Kidney epithelial cell (primary cell): Measurements from ENCODE around the gene AHCYL1. TPM values are rescaled to one million over a fixed set of nuclear protein-coding genes. Genes with fewer than 3 reads are reported as not detected.

Experiments
- DNase-seq: peaks from one replicate; pipeline ENCODE4 v3.0.0-alpha.2; 2010; ENCODE audit warnings: low read depth
- H3K27me3 ChIP-seq: 2 replicates; pipeline ENCODE4 v1.6.0; 2011; ENCODE audit warnings: low read length; ENCODE audit not compliant: control insufficient read depth, insufficient read depth
- H3K36me3 ChIP-seq: 2 replicates; pipeline ENCODE4 v1.5.1; 2011; ENCODE audit warnings: low read length; ENCODE audit not compliant: control insufficient read depth, insufficient read depth
- H3K4me3 ChIP-seq: 2 replicates; pipeline ENCODE4 v1.5.1; 2011; ENCODE audit warnings: low read depth, mild to moderate bottlenecking, control low read depth, low read length
- CTCF ChIP-seq: IDR thresholded peaks from 2 replicates; pipeline ENCODE4 v1.5.1; 2011; ENCODE audit warnings: mild to moderate bottlenecking, moderate library complexity, low read length, control low read depth, inconsistent platforms; ENCODE audit not compliant: insufficient read depth, poor library complexity, severe bottlenecking
- total RNA-seq: library from RNA; depleted of rRNA; stranded (reverse); fragments of >200 nt; gene quantifications from 2 replicates; pipeline ENCODE4 v1.2.3, GENCODE V29; 2015

AHCYL1 gene
- total RNA-seq, 1 donor from 2014 or later: 40.1 TPM

GRCh38 chr1:110058591-110058990 is 74.0 kb downstream of the AHCYL1 start:
- TF ChIP-seq CTCF: no peak
- DNase-seq: no peak
- peaks cover 1% of the 10 kb centered on the region for H3K36me3 ChIP-seq
- no peaks in the 10 kb centered on the region for H3K27me3 ChIP-seq
- no peak overlapping the region for H3K4me3 ChIP-seq

GRCh38 chr1:110059133-110059863 is 74.7 kb downstream of the AHCYL1 start:
- DNase-seq: no peak

GRCh38 chr1:110060034-110060661 is 75.6 kb downstream of the AHCYL1 start:
- DNase-seq: no peak
- TF ChIP-seq CTCF: peak; percentile 79
- H3K4me3 ChIP-seq: no peak overlapping the region
- H3K36me3 ChIP-seq: no peaks in the 10 kb centered on the region
- H3K27me3 ChIP-seq: peaks cover 4% of the 10 kb centered on the region

More at GRCh38 chr1:110059133-110059863, 74.7 kb downstream of the AHCYL1 start:
- no peaks in the 10 kb centered on the region for H3K27me3 ChIP-seq
- no peaks in the 10 kb centered on the region for H3K36me3 ChIP-seq
- no peak for TF ChIP-seq CTCF
- H3K4me3 ChIP-seq: no peak overlapping the region

GRCh38 chr1:110060662-110061060 is 76.1 kb downstream of the AHCYL1 start:
- Histone ChIP-seq H3K4me3 (no peak overlapping the region), H3K36me3 (no peaks in the 10 kb centered on the region), H3K27me3 (peaks cover 9% of the 10 kb centered on the region)
- no peak for TF ChIP-seq CTCF
- DNase-seq: no peak

- TF ChIP-seq CTCF: no peak
- Histone ChIP-seq H3K36me3 (no peaks in the 10 kb centered on the region), H3K4me3 (no peak overlapping the region)
Measured at GRCh38 chr1:110061341-110061740, 76.8 kb downstream of the AHCYL1 start.

GRCh38 chr1:110062612-110063011 is 78.0 kb downstream of the AHCYL1 start:
- H3K4me3 ChIP-seq: no peak overlapping the region
- H3K27me3 ChIP-seq: peaks cover 27% of the 10 kb centered on the region
- no peak for DNase-seq
- TF ChIP-seq CTCF: no peak
- no peaks in the 10 kb centered on the region for H3K36me3 ChIP-seq

More at GRCh38 chr1:110061341-110061740, 76.8 kb downstream of the AHCYL1 start:
- H3K27me3 ChIP-seq: peaks cover 16% of the 10 kb centered on the region
- no peak for DNase-seq
